CD4-positive, CD25-positive, alpha-beta regulatory T cell (primary cell): ENCODE measurements around the gene KCNH5. TPM values are rescaled to one million over a fixed set of nuclear protein-coding genes. Genes with fewer than 3 reads are reported as not detected.

Experiments used
- ATAC-seq, 2 donors: fragments of 150-1000 bp; cut with Tn5 transposase; one replicate each; pipeline ENCODE4 v1.10.0; 2021; ENCODE audit warnings: low read depth in 2 of 2, moderate number of reproducible peaks in 2 of 2, moderate library complexity in 1 of 2
- DNase-seq, 3 donors: peaks; one replicate each; pipeline versions ENCODE4 v3.0.0 to v3.0.0-alpha.2; 2012 to 2022; ENCODE audit warnings: mixed read lengths in 1 of 3
- H3K27ac ChIP-seq: one replicate; pipeline ENCODE4 v1.7.0; 2013; ENCODE audit warnings: mild to moderate bottlenecking, low read length; ENCODE audit not compliant: insufficient read depth, poor library complexity, severe bottlenecking
- H3K27me3 ChIP-seq: one replicate; pipeline ENCODE4 v1.7.0; 2013; ENCODE audit warnings: low read length; ENCODE audit not compliant: control insufficient read depth, insufficient read depth
- H3K36me3 ChIP-seq: one replicate; pipeline ENCODE4 v1.7.0; 2013; ENCODE audit warnings: mild to moderate bottlenecking, low read length, moderate library complexity; ENCODE audit not compliant: control insufficient read depth, insufficient read depth
- H3K4me1 ChIP-seq: 2 replicates; pipeline ENCODE4 v1.7.0; 2013; ENCODE audit warnings: mild to moderate bottlenecking, low read length; ENCODE audit not compliant: insufficient read depth, control insufficient read depth, poor library complexity, severe bottlenecking
- H3K4me3 ChIP-seq: one replicate; pipeline ENCODE4 v1.7.0; 2013; ENCODE audit warnings: low read depth, mild to moderate bottlenecking, low read length, moderate library complexity
- H3K9me3 ChIP-seq, 2 experiments: 1 replicate in 1 of 2; 2 replicates in 1 of 2; pipeline ENCODE4 v1.7.0; 2013; ENCODE audit warnings: low read length in 2 of 2, mild to moderate bottlenecking in 1 of 2, moderate library complexity in 1 of 2; ENCODE audit not compliant: control insufficient read depth in 2 of 2
- H3K27ac Mint-ChIP-seq, 3 donors: one replicate each; pipeline ENCODE4 v1.8.0; 2020 to 2022; ENCODE audit warnings: mild to moderate bottlenecking in 3 of 3, mixed read lengths in 3 of 3, moderate library complexity in 2 of 3
- H3K27me3 Mint-ChIP-seq: one replicate; pipeline ENCODE4 v1.8.0; 2022; ENCODE audit warnings: mild to moderate bottlenecking, mixed read lengths
- H3K36me3 Mint-ChIP-seq: one replicate; pipeline ENCODE4 v1.8.0; 2020; ENCODE audit warnings: mixed read lengths
- H3K4me1 Mint-ChIP-seq, 4 donors: one replicate each; pipeline ENCODE4 v1.8.0; 2020 to 2022; ENCODE audit warnings: mixed read lengths in 4 of 4, mild to moderate bottlenecking in 1 of 4
- H3K4me3 Mint-ChIP-seq, 4 donors: one replicate each; pipeline ENCODE4 v1.8.0; 2020 to 2022; ENCODE audit warnings: mild to moderate bottlenecking in 4 of 4, mixed read lengths in 4 of 4, moderate library complexity in 3 of 4
- H3K9me3 Mint-ChIP-seq, 7 donors: one replicate each; pipeline ENCODE4 v1.8.0; 2020 to 2022; ENCODE audit warnings: mixed read lengths in 7 of 7, mild to moderate bottlenecking in 3 of 7, moderate library complexity in 2 of 7
- polyA plus RNA-seq, 4 donors: library from polyadenylated mRNA; unstranded; fragments of 300-500 nt; fragmentation: Illumina TruSeq; gene quantifications; one replicate each; pipeline ENCODE4 v1.2.3, GENCODE V29; 2021
- total RNA-seq: library from RNA; stranded (reverse); gene quantifications from one replicate; pipeline ENCODE4 v1.2.3, GENCODE V29; 2022

The KCNH5 gene
- total and polyA plus RNA-seq, 5 donors from 2014 or later: not detected

GRCh38 chr14:62988967-62989366 lies 56.3 kb downstream of the KCNH5 start:
- Histone ChIP-seq H3K27me3 (no peaks in the 10 kb centered on the region), H3K27ac (no peak overlapping the region), H3K36me3 (no peaks in the 10 kb centered on the region), H3K4me1 (no peaks in the 10 kb centered on the region), H3K4me3 (no peak overlapping the region), H3K9me3 (no peaks in the 10 kb centered on the region)
- DNase-seq: no peak
- Mint-ChIP-seq H3K27me3 (no peaks in the 10 kb centered on the region), H3K36me3 (no peaks in the 10 kb centered on the region), H3K4me1 (no peaks in the 10 kb centered on the region), H3K9me3 (peaks cover 0 to 6% (median 3%) of the 10 kb centered on the region in 7 donors), H3K4me3 (peak overlapping the region in 1 of 4 donors; percentile 56), H3K27ac (no peak overlapping the region)
- ATAC-seq: no peak

- ATAC-seq (no peak), DNase-seq (no peak)
- no peak overlapping the region for H3K27ac ChIP-seq
- H3K9me3 ChIP-seq: no peaks in the 10 kb centered on the region
- H3K36me3 Mint-ChIP-seq: no peaks in the 10 kb centered on the region
- no peaks in the 10 kb centered on the region for H3K27me3 Mint-ChIP-seq
- H3K4me1 ChIP-seq: no peaks in the 10 kb centered on the region
- H3K27me3 ChIP-seq: no peaks in the 10 kb centered on the region
- H3K4me3 Mint-ChIP-seq: no peak overlapping the region
- peaks cover 0 to 2% (median 2%) of the 10 kb centered on the region in 7 donors for H3K9me3 Mint-ChIP-seq
- H3K4me1 Mint-ChIP-seq: no peaks in the 10 kb centered on the region
- no peak overlapping the region for H3K4me3 ChIP-seq
- H3K27ac Mint-ChIP-seq: no peak overlapping the region
- H3K36me3 ChIP-seq: no peaks in the 10 kb centered on the region
Observed at GRCh38 chr14:62983821-62984220, 61.4 kb downstream of the KCNH5 start.

- Histone ChIP-seq H3K4me3 (no peak overlapping the region), H3K36me3 (no peaks in the 10 kb centered on the region), H3K27me3 (no peaks in the 10 kb centered on the region), H3K4me1 (no peaks in the 10 kb centered on the region), H3K9me3 (no peaks in the 10 kb centered on the region), H3K27ac (no peak overlapping the region)
- DNase-seq (no peak), ATAC-seq (no peak)
- Mint-ChIP-seq H3K36me3 (no peaks in the 10 kb centered on the region), H3K4me1 (no peaks in the 10 kb centered on the region), H3K4me3 (no peak overlapping the region), H3K9me3 (peaks cover 0 to 3% (median 0%) of the 10 kb centered on the region in 7 donors), H3K27me3 (no peaks in the 10 kb centered on the region), H3K27ac (no peak overlapping the region)
Observed at GRCh38 chr14:62980693-62981092, 64.6 kb downstream of the KCNH5 start.

- no peaks in the 10 kb centered on the region for H3K27me3 Mint-ChIP-seq
- Histone ChIP-seq H3K9me3 (no peaks in the 10 kb centered on the region), H3K4me1 (no peaks in the 10 kb centered on the region), H3K36me3 (no peaks in the 10 kb centered on the region), H3K4me3 (no peak overlapping the region), H3K27ac (no peak overlapping the region), H3K27me3 (peaks cover 2% of the 10 kb centered on the region)
- no peaks in the 10 kb centered on the region for H3K36me3 Mint-ChIP-seq
- H3K9me3 Mint-ChIP-seq: peaks cover 0 to 6% (median 0%) of the 10 kb centered on the region in 7 donors
- no peak for ATAC-seq
- no peak overlapping the region for H3K27ac Mint-ChIP-seq
- no peak overlapping the region for H3K4me3 Mint-ChIP-seq
- no peak for DNase-seq
- H3K4me1 Mint-ChIP-seq: peaks cover 0 to 2% (median 0%) of the 10 kb centered on the region in 4 donors
Observed at GRCh38 chr14:62957562-62957961, 87.7 kb downstream of the KCNH5 start.

- Mint-ChIP-seq H3K4me1 (peaks cover 0 to 2% (median 0%) of the 10 kb centered on the region in 4 donors), H3K4me3 (no peak overlapping the region), H3K27me3 (no peaks in the 10 kb centered on the region), H3K36me3 (no peaks in the 10 kb centered on the region), H3K27ac (no peak overlapping the region), H3K9me3 (peaks cover 0 to 6% (median 0%) of the 10 kb centered on the region in 7 donors)
- peaks cover 2% of the 10 kb centered on the region for H3K27me3 ChIP-seq
- H3K4me3 ChIP-seq: no peak overlapping the region
- no peaks in the 10 kb centered on the region for H3K36me3 ChIP-seq
- DNase-seq (no peak), ATAC-seq (no peak)
- no peaks in the 10 kb centered on the region for H3K9me3 ChIP-seq
- H3K27ac ChIP-seq: no peak overlapping the region
- H3K4me1 ChIP-seq: no peaks in the 10 kb centered on the region
Observed at GRCh38 chr14:62956413-62956812, 88.8 kb downstream of the KCNH5 start.

- Mint-ChIP-seq H3K27ac (no peak overlapping the region), H3K27me3 (no peaks in the 10 kb centered on the region), H3K4me1 (no peaks in the 10 kb centered on the region), H3K36me3 (no peaks in the 10 kb centered on the region), H3K4me3 (no peak overlapping the region), H3K9me3 (peaks cover 0 to 4% (median 0%) of the 10 kb centered on the region in 7 donors)
- no peak overlapping the region for H3K27ac ChIP-seq
- no peaks in the 10 kb centered on the region for H3K4me1 ChIP-seq
- H3K4me3 ChIP-seq: no peak overlapping the region
- ATAC-seq (no peak), DNase-seq (no peak)
- no peaks in the 10 kb centered on the region for H3K36me3 ChIP-seq
- H3K27me3 ChIP-seq: no peaks in the 10 kb centered on the region
- H3K9me3 ChIP-seq: no peaks in the 10 kb centered on the region
Observed at GRCh38 chr14:62954165-62954564, 91.1 kb downstream of the KCNH5 start.

- ATAC-seq: no peak
- H3K27ac ChIP-seq: no peak overlapping the region
- no peaks in the 10 kb centered on the region for H3K4me1 Mint-ChIP-seq
Observed at GRCh38 chr14:62952226-62952625, 93.0 kb downstream of the KCNH5 start.

GRCh38 chr14:62947301-62947700 lies 98.0 kb downstream of the KCNH5 start:
- Mint-ChIP-seq H3K27ac (no peak overlapping the region), H3K27me3 (no peaks in the 10 kb centered on the region), H3K9me3 (peaks cover 0 to 6% (median 0%) of the 10 kb centered on the region in 7 donors), H3K36me3 (no peaks in the 10 kb centered on the region), H3K4me3 (no peak overlapping the region), H3K4me1 (no peaks in the 10 kb centered on the region)
- Histone ChIP-seq H3K36me3 (no peaks in the 10 kb centered on the region), H3K4me1 (no peaks in the 10 kb centered on the region), H3K9me3 (no peaks in the 10 kb centered on the region), H3K4me3 (no peak overlapping the region), H3K27me3 (no peaks in the 10 kb centered on the region), H3K27ac (no peak overlapping the region)
- DNase-seq (no peak), ATAC-seq (no peak)

More at GRCh38 chr14:62952226-62952625, 93.0 kb downstream of the KCNH5 start:
- DNase-seq: no peak
- H3K27ac Mint-ChIP-seq: no peak overlapping the region
- no peak overlapping the region for H3K4me3 Mint-ChIP-seq
- H3K27me3 ChIP-seq: no peaks in the 10 kb centered on the region
- H3K4me1 ChIP-seq: no peaks in the 10 kb centered on the region
- H3K9me3 ChIP-seq: no peaks in the 10 kb centered on the region
- no peak overlapping the region for H3K4me3 ChIP-seq
- no peaks in the 10 kb centered on the region for H3K27me3 Mint-ChIP-seq
- H3K36me3 ChIP-seq: no peaks in the 10 kb centered on the region
- no peaks in the 10 kb centered on the region for H3K36me3 Mint-ChIP-seq
- peaks cover 0 to 6% (median 0%) of the 10 kb centered on the region in 7 donors for H3K9me3 Mint-ChIP-seq
